Measurements from ENCODE around the gene WNT8B. TPM values are rescaled to one million over a fixed set of nuclear protein-coding genes. Genes with fewer than 3 reads are reported as not detected.

Gene WNT8B, protein sequence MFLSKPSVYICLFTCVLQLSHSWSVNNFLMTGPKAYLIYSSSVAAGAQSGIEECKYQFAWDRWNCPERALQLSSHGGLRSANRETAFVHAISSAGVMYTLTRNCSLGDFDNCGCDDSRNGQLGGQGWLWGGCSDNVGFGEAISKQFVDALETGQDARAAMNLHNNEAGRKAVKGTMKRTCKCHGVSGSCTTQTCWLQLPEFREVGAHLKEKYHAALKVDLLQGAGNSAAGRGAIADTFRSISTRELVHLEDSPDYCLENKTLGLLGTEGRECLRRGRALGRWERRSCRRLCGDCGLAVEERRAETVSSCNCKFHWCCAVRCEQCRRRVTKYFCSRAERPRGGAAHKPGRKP
- total RNA-seq (under 1 TPM in 1 of 2 donors, not detected in 1; 0.37 TPM), polyA plus RNA-seq (ENCODE audit: insufficient read depth, low read depth, low replicate concordance) (0.20 TPM)
- long read RNA-seq, donor 1, result 0 reads
- long read RNA-seq, donor 2, result 0 reads

DNA sequence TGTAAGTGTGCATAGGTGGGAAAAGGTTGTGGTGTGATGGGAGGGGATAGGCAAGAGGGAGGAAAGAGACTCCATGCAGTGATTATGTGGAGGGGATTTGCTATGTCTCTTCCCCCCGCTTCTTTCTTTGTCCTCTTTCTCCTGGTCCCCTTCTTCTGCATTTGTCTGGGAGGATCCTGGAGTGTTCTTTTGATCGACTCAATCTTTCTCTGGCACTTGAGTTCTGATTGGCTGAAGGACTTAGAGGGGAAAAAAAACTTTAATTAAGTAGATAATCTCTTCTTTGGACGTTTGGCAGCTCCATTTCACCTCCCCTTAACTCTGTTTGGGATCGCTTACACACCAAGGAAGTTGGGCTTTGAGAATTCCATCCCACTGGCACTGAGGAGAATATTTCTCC is at the start of gene WNT8B:
TSS of gene WNT8B (plus strand) at position 301 of the 400 bp plus-strand sequence. CDS start 160 bp downstream, outside the sequence.
- 63 to 71% methylated on average over 4 of the region's 4 CpGs for WGBS, 2 donors
- H3K4me3 ChIP-seq, result no peak within 1 kb of the TSS
- no peaks in the 10 kb centered on the region for H3K36me3 ChIP-seq (ENCODE audit: low read depth, missing control alignments)
- H3K4me1 ChIP-seq, result no peaks in the 10 kb centered on the region
- H3K27me3 ChIP-seq, result no peaks in the 10 kb centered on the region
- TF ChIP-seq POLR2A (IDR thresholded peaks at IDR 0.05), result no peak
- TF ChIP-seq, protein P1, sequence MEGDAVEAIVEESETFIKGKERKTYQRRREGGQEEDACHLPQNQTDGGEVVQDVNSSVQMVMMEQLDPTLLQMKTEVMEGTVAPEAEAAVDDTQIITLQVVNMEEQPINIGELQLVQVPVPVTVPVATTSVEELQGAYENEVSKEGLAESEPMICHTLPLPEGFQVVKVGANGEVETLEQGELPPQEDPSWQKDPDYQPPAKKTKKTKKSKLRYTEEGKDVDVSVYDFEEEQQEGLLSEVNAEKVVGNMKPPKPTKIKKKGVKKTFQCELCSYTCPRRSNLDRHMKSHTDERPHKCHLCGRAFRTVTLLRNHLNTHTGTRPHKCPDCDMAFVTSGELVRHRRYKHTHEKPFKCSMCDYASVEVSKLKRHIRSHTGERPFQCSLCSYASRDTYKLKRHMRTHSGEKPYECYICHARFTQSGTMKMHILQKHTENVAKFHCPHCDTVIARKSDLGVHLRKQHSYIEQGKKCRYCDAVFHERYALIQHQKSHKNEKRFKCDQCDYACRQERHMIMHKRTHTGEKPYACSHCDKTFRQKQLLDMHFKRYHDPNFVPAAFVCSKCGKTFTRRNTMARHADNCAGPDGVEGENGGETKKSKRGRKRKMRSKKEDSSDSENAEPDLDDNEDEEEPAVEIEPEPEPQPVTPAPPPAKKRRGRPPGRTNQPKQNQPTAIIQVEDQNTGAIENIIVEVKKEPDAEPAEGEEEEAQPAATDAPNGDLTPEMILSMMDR (IDR thresholded peaks at IDR 0.05), result no peak
- DNase-seq, result no peak
- no peak within 1 kb of the TSS for H3K27ac ChIP-seq
- intact Hi-C loops (cut with DNase I; ENCODE audit: low total_unique reads), result no loop called here
- H3K9me3 ChIP-seq, result no peaks in the 10 kb centered on the region

DNA sequence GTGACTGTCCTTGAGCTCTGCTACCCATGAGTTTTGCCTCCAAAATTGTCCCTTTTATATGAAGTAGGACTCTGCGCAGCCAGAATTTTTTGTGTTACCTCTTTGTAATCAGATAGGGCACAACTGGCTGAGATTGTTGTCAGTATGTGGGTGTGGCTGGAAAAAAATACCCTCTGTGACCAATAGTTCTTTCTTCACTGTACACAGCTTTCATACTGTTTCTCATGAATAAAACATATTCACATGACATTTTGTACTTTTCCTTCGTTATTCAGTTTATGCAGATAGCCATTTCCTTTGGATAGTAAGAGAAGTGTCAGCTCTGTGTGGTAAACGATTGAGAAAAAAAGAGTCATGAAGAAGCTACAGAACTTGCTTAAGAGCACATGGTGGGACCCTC is 49.6 kb upstream of the WNT8B start:
- no peaks in the 10 kb centered on the region for H3K4me1 ChIP-seq
- 67 to 69% methylated on average over 3 of the region's 3 CpGs for WGBS, 2 donors
- no peaks in the 10 kb centered on the region for H3K9me3 ChIP-seq
- no peak overlapping the region for H3K4me3 ChIP-seq
- H3K27ac ChIP-seq, result no peak overlapping the region
- H3K36me3 ChIP-seq (ENCODE audit: low read depth, missing control alignments), result no peaks in the 10 kb centered on the region
- TF ChIP-seq, protein P1 (IDR thresholded peaks at IDR 0.05), result no peak
- TF ChIP-seq POLR2A (IDR thresholded peaks at IDR 0.05), result no peak
- intact Hi-C loops (cut with DNase I; ENCODE audit: low total_unique reads), result no loop called here
- no peaks in the 10 kb centered on the region for H3K27me3 ChIP-seq
- no peak for DNase-seq

DNA sequence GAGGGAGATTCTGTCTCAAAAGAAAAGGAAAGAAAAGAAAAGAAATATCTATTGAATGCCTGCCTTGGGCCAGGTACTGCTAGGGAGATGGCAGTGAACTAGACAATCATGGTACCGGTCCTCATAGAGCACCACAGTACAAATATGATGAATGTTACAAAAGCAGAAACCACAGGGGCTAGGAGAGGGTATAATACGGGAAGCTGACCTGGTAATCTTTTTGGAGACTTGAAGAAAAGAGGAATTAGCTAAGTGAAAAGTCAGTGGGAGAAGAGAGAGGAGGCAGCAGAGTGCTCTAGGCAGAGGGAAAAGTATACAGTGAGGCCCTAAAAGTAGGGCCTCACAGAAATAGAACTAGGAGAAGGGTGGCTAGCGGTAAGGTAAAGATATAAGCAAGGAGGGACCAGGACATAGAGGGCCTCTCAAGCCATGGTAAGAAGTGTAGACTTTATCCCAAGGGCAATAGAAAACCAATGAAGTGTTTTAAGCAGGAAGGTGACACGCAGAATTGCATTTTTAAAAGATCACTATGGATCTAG is 42.8 kb upstream of the WNT8B start:
- intact Hi-C loops (cut with DNase I; ENCODE audit: low total_unique reads), result no loop called here
- Histone ChIP-seq H3K9me3 (no peaks in the 10 kb centered on the region), H3K4me1 (no peaks in the 10 kb centered on the region), H3K27ac (no peak overlapping the region), H3K36me3 (ENCODE audit: low read depth, missing control alignments) (no peaks in the 10 kb centered on the region), H3K4me3 (no peak overlapping the region), H3K27me3 (no peaks in the 10 kb centered on the region)
- WGBS, 2 donors, result 87 to 90% methylated on average over 4 of the region's 4 CpGs
- DNase-seq, result no peak
- TF ChIP-seq, protein P1 (IDR thresholded peaks at IDR 0.05), result no peak
- TF ChIP-seq POLR2A (IDR thresholded peaks at IDR 0.05), result no peak

DNA sequence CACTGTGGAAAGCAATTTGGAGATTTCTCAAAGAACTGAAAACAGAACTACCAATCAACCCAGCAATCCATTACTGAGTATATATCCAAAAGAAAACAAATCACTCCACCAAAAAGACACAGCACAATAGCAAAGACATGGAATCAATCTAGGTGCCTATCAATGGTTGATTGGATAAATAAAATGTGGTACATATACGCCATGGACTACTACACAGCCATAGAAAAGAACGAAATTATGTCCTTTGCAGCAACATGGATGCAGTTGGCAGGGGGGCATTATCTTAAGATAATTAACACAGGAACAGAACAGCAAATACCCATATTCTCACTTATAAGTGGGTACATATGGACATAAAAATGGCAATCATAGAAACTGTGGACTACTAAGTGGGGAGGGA is 35.4 kb upstream of the WNT8B start:
- TF ChIP-seq, protein P1 (IDR thresholded peaks at IDR 0.05), result no peak
- Histone ChIP-seq H3K9me3 (no peaks in the 10 kb centered on the region), H3K4me1 (no peaks in the 10 kb centered on the region), H3K4me3 (no peak overlapping the region), H3K36me3 (ENCODE audit: low read depth, missing control alignments) (no peaks in the 10 kb centered on the region), H3K27ac (no peak overlapping the region), H3K27me3 (no peaks in the 10 kb centered on the region)
- DNase-seq, result no peak
- WGBS, 2 donors, result 87 to 92% methylated on average over 2 of the region's 2 CpGs
- intact Hi-C loops (cut with DNase I; ENCODE audit: low total_unique reads), result no loop called here

All from testis (tissue), 5 donors.